H1 (cell line): ENCODE results near the gene KCTD2. TPM values are rescaled to one million over a fixed set of nuclear protein-coding genes. Genes with fewer than 3 reads are reported as not detected.

Experiments
- CTCF ChIA-PET: fragments of 300-600 bp; sonication (Branson Sonifier 250); formaldehyde crosslinking; loops from one replicate; lab custom pipeline; 2021; ENCODE audit not compliant: partially characterized antibody; lab: Charles Lee
- POLR2A ChIA-PET: fragments of 300-600 bp; sonication (Branson Sonifier 250); formaldehyde crosslinking; loops from one replicate; lab custom pipeline; 2021; ENCODE audit warnings: inconsistent platforms; ENCODE audit not compliant: partially characterized antibody; lab: Charles Lee
- DNase-seq, 2 experiments: peaks; one replicate each; pipeline versions ENCODE4 v3.0.0 to v3.0.0-alpha.2; 2010 to 2022; ENCODE audit warnings: low spot score in 2 of 2, low read depth in 1 of 2, mixed read lengths in 1 of 2
- FAIRE-seq: peaks from 2 replicates; lab custom pipeline; 2011; peaks lifted over from hg19 to GRCh38; lab: Jason Lieb, UNC
- H2AFZ ChIP-seq: 2 replicates; pipeline ENCODE4 v1.8.1; 2012; ENCODE audit warnings: low read length, inconsistent platforms
- H2AK5ac ChIP-seq: 2 replicates; pipeline ENCODE4 v1.6.1; 2013; ENCODE audit warnings: low read depth, low read length
- H2BK120ac ChIP-seq: replicated peaks from 2 replicates; pipeline ENCODE3; 2013; ENCODE audit warnings: low read depth, low read length, inconsistent platforms
- H2BK12ac ChIP-seq: 2 replicates; pipeline ENCODE4 v1.6.1; 2013; ENCODE audit warnings: low read depth, low read length
- H2BK15ac ChIP-seq: 2 replicates; pipeline ENCODE4 v1.6.1; 2013; ENCODE audit warnings: low read length
- H2BK20ac ChIP-seq: 2 replicates; pipeline ENCODE4 v1.6.1; 2013; ENCODE audit warnings: low read length
- H2BK5ac ChIP-seq: 2 replicates; pipeline ENCODE4 v1.6.1; 2013; ENCODE audit warnings: low read depth, low read length
- H3K14ac ChIP-seq: 2 replicates; pipeline ENCODE4 v1.6.1; 2013; ENCODE audit warnings: inconsistent platforms; ENCODE audit not compliant: insufficient read length
- H3K18ac ChIP-seq: 2 replicates; pipeline ENCODE4 v1.6.1; 2013; ENCODE audit warnings: low read length; ENCODE audit errors: extremely low read depth
- H3K23ac ChIP-seq: 2 replicates; pipeline ENCODE4 v1.6.1; 2013; ENCODE audit warnings: inconsistent platforms; ENCODE audit not compliant: insufficient read length
- H3K23me2 ChIP-seq: 2 replicates; pipeline ENCODE4 v1.6.1; 2013; ENCODE audit warnings: low read depth, low read length
- H3K27ac ChIP-seq: 2 replicates; pipeline ENCODE4 v1.6.1; 2011; ENCODE audit warnings: low read depth, low read length, inconsistent platforms
- H3K27me3 ChIP-seq, 4 experiments: replicated peaks in 1 of 4; 1 replicate in 1 of 4; 2 replicates in 3 of 4; pipeline versions ENCODE4 v1.6.1 to v1.8.1; 2011 to 2013; ENCODE audit warnings: low read length in 3 of 4, mild to moderate bottlenecking in 3 of 4, inconsistent platforms in 2 of 4, mixed read lengths in 2 of 4, moderate library complexity in 1 of 4; ENCODE audit not compliant: control insufficient read depth in 3 of 4, insufficient read depth in 3 of 4; ENCODE audit errors: extremely low read depth in 1 of 4
- H3K36me3 ChIP-seq, 4 experiments: 2 replicates each; pipeline versions ENCODE4 v1.6.1 to v1.8.1; 2011 to 2013; ENCODE audit warnings: mild to moderate bottlenecking in 4 of 4, low read length in 3 of 4, moderate library complexity in 2 of 4, control low read depth in 1 of 4, inconsistent platforms in 1 of 4; ENCODE audit not compliant: insufficient read depth in 4 of 4, control insufficient read depth in 2 of 4
- H3K4ac ChIP-seq: replicated peaks from 2 replicates; pipeline ENCODE3; 2013; ENCODE audit warnings: low read length, low read depth, mixed read lengths, inconsistent platforms; ENCODE audit not compliant: insufficient read length
- H3K4me1 ChIP-seq, 4 experiments: replicated peaks in 1 of 4; 1 replicate in 1 of 4; 2 replicates in 3 of 4; pipeline versions ENCODE4 v1.6.1 to v1.8.1; 2011 to 2013; ENCODE audit warnings: low read length in 3 of 4, inconsistent platforms in 2 of 4, mixed read lengths in 1 of 4; ENCODE audit not compliant: insufficient read depth in 4 of 4, control insufficient read depth in 3 of 4
- H3K4me2 ChIP-seq, 2 experiments: 2 replicates each; pipeline versions ENCODE4 v1.6.1 to v1.8.1; 2011 to 2013; ENCODE audit warnings: low read depth in 2 of 2, low read length in 2 of 2, control low read depth in 1 of 2, inconsistent platforms in 1 of 2, mild to moderate bottlenecking in 1 of 2; ENCODE audit not compliant: insufficient read depth in 1 of 2
- H3K4me3 ChIP-seq, 4 experiments: fragments of 200-600, 300-600 bp in 1 of 4; sonication (generic), shearing (Covaris generic), sonication (Bioruptor Twin) in 1 of 4; 2 replicates each; pipeline versions ENCODE4 v1.5.1 to v1.8.1; 2011 to 2016; ENCODE audit warnings: low read length in 4 of 4, low read depth in 3 of 4, control low read depth in 2 of 4, inconsistent platforms in 2 of 4, mild to moderate bottlenecking in 2 of 4, mixed read lengths in 1 of 4, moderate library complexity in 1 of 4; ENCODE audit not compliant: insufficient read depth in 2 of 4; ENCODE audit errors: extremely low read depth in 1 of 4
- H3K56ac ChIP-seq: replicated peaks from 2 replicates; pipeline ENCODE3; 2013; ENCODE audit warnings: low read depth, mild to moderate bottlenecking, mixed read lengths, low read length, inconsistent platforms; ENCODE audit not compliant: insufficient read length
- H3K79me1 ChIP-seq: 2 replicates; pipeline ENCODE4 v1.6.1; 2013; ENCODE audit warnings: low read depth, low read length, control low read depth
- H3K79me2 ChIP-seq, 2 experiments: 2 replicates each; pipeline versions ENCODE4 v1.6.1 to v1.8.1; 2012 to 2013; ENCODE audit warnings: low read length in 2 of 2, mild to moderate bottlenecking in 2 of 2, inconsistent platforms in 1 of 2; ENCODE audit not compliant: insufficient read depth in 2 of 2, control insufficient read depth in 1 of 2
- H3K9ac ChIP-seq, 4 experiments: replicated peaks in 1 of 4; 1 replicate in 1 of 4; 2 replicates in 3 of 4; pipeline versions ENCODE4 v1.6.1 to v1.8.1; 2011 to 2013; ENCODE audit warnings: low read depth in 3 of 4, low read length in 3 of 4, control low read depth in 2 of 4, mild to moderate bottlenecking in 2 of 4, moderate library complexity in 2 of 4, inconsistent platforms in 1 of 4; ENCODE audit errors: extremely low read depth in 1 of 4
- H3K9me3 ChIP-seq, 2 experiments: 2 replicates each; pipeline versions ENCODE4 v1.6.1 to v1.8.1; 2012 to 2013; ENCODE audit warnings: mild to moderate bottlenecking in 2 of 2, moderate library complexity in 2 of 2, control low read depth in 1 of 2, inconsistent platforms in 1 of 2, low read depth in 1 of 2, low read length in 1 of 2, mixed read lengths in 1 of 2; ENCODE audit not compliant: insufficient read depth in 2 of 2
- H4K20me1 ChIP-seq, 2 experiments: replicated peaks in 1 of 2; 2 replicates each; pipeline versions ENCODE3 to v1.8.1; 2011 to 2013; ENCODE audit warnings: inconsistent platforms in 2 of 2, low read length in 2 of 2, mild to moderate bottlenecking in 1 of 2; ENCODE audit not compliant: insufficient read depth in 2 of 2, control insufficient read depth in 1 of 2
- H4K5ac ChIP-seq: 2 replicates; pipeline ENCODE4 v1.6.1; 2013; ENCODE audit warnings: low read length, low read depth, mixed read lengths, inconsistent platforms; ENCODE audit not compliant: insufficient read length
- H4K8ac ChIP-seq: 2 replicates; pipeline ENCODE4 v1.8.0; 2013; ENCODE audit warnings: mild to moderate bottlenecking, moderate library complexity, low read length, inconsistent platforms; ENCODE audit not compliant: insufficient read depth; ENCODE audit errors: extremely low read depth
- H4K91ac ChIP-seq: replicated peaks from 2 replicates; pipeline ENCODE3; 2013; ENCODE audit warnings: low read length, mixed read lengths, inconsistent platforms; ENCODE audit not compliant: insufficient read length
- ZNF274 ChIP-seq: IDR thresholded peaks from 2 replicates; pipeline ENCODE4 v1.7.0; 2012; ENCODE audit warnings: low read length, borderline replicate concordance; ENCODE audit errors: extremely low read depth
- WGBS, 2 experiments: shearing (Covaris generic) in 1 of 2; methylation state at CpG; one replicate each; pipeline versions ENCODE4 v1.1.6 to v1.1.7; 2013 to 2015; ENCODE audit warnings: low lambda C conversion rate in 2 of 2, mixed read lengths in 2 of 2, inconsistent platforms in 1 of 2, low coverage in 1 of 2, missing lambda C conversion rate in 1 of 2; ENCODE audit not compliant: insufficient replicate concordance in 2 of 2, insufficient coverage in 1 of 2, insufficient read length in 1 of 2; ENCODE audit errors: extremely low coverage in 1 of 2, missing lambda C conversion rate in 1 of 2; 5-methylcytosine and 5-hydroxymethylcytosine counted together
- polyA plus RNA-seq, 7 experiments: library from polyadenylated mRNA; depleted of rRNA in 3 of 7; stranded (reverse) in 5 of 7; unstranded in 2 of 7; fragments of >200 nt in 5 of 7; fragments of 200-250 nt in 2 of 7; gene quantifications; 1 replicate in 5 of 7; 2 replicates in 1 of 7; 4 replicates in 1 of 7; pipeline versions ENCODE4 v1.2.1 to v1.2.3, GENCODE V29; 2011 to 2013; ENCODE audit warnings: missing spikeins in 2 of 7, mixed read lengths in 2 of 7
- total RNA-seq: library from RNA; stranded (reverse); fragmentation: NEBNext Ultra II Directional; extraction: Animal tissue kit (Norgen Biotek cat#: 25700); gene quantifications from 2 replicates; pipeline ENCODE4 v1.2.1, GENCODE V29; 2021

KCTD2 gene
- total and polyA plus RNA-seq, 2 of the 8 experiments (the other 6 are each of a cell fraction or from before 2014, with no cell fraction given): 33.7 to 36.8 TPM

- no peak overlapping the region for H3K4me2 ChIP-seq
- DNase-seq (no peak), FAIRE-seq (no peak)
- H2BK5ac ChIP-seq: no peak overlapping the region
- peaks cover 3 to 12% of the 10 kb centered on the region in 2 experiments for H4K20me1 ChIP-seq
- H3K4ac ChIP-seq: no peak overlapping the region
- H3K9ac ChIP-seq: no peak overlapping the region
- no peaks in the 10 kb centered on the region for H3K27me3 ChIP-seq
- H4K91ac ChIP-seq: no peak overlapping the region
- no peak overlapping the region for H2BK20ac ChIP-seq
- no peak overlapping the region for H2BK12ac ChIP-seq
- H3K23ac ChIP-seq: no peak overlapping the region
- peaks cover 0 to 1% of the 10 kb centered on the region in 2 experiments; a peak in 1 of 4 replicates for H3K79me2 ChIP-seq
- no peak overlapping the region for H2AK5ac ChIP-seq
- H2BK15ac ChIP-seq: no peak overlapping the region
- peaks cover 2% of the 10 kb centered on the region for H3K79me1 ChIP-seq
- TF ChIP-seq ZNF274: no peak
- no peak overlapping the region for H3K18ac ChIP-seq
- ChIA-PET CTCF (interaction anchor here (0.8 to 8.1 kb wide), 16 partner anchors 11 to 441 kb away, joined by 3 to 81 read pairs (median 7); partner anchors contain the start of genes KCTD2, NT5C and SLC16A5), POLR2A (interaction anchor here (1.7 kb wide), 1 partner anchor 122 kb away, joined by 5 read pairs; no protein-coding TSS in a partner anchor)
- no peak overlapping the region for H3K4me3 ChIP-seq
- H3K56ac ChIP-seq: no peak overlapping the region
- peaks cover 20 to 59% (median 45%) of the 10 kb centered on the region in 4 experiments for H3K36me3 ChIP-seq
- H4K5ac ChIP-seq: no peak overlapping the region
- H2AFZ ChIP-seq: no peak overlapping the region
- no peak overlapping the region for H4K8ac ChIP-seq
- WGBS, 2 experiments: 90% methylated on average over 8 of the region's 8 CpGs; no CpG with 5 or more reads in 1 of the 2 experiments
- no peak overlapping the region for H3K14ac ChIP-seq
- H3K27ac ChIP-seq: no peak overlapping the region
- H3K23me2 ChIP-seq: no peaks in the 10 kb centered on the region
- no peak overlapping the region for H2BK120ac ChIP-seq
- no peaks in the 10 kb centered on the region; a peak in 1 of 7 replicates for H3K4me1 ChIP-seq
- H3K9me3 ChIP-seq: no peaks in the 10 kb centered on the region
These were observed 14.6 kb downstream of the KCTD2 start for GRCh38 chr17:75061618-75062017.
